Measurements from ENCODE around the gene ATP9B.

GRCh38 chr18:79300413-79300812 is 231.2 kb downstream of the ATP9B start:
- TF ChIP-seq SIN3A (IDR thresholded peaks at IDR 0.05; ENCODE audit: borderline replicate concordance, insufficient read depth, low read length), result no peak
- TF ChIP-seq TAF1 (IDR thresholded peaks at IDR 0.05; ENCODE audit: borderline replicate concordance, insufficient read depth, low read length), result no peak
